ENCODE results near the gene CUL1. TPM values are rescaled to one million over a fixed set of nuclear protein-coding genes. Genes with fewer than 3 reads are reported as not detected.

CUL1 gene
- polyA plus RNA-seq, 3 donors, result 59.9 to 61.3 (median 60.9) TPM

- no peak for DNase-seq (ENCODE audit: low read depth in 3 of 3, low spot score in 2 of 3)
Measured at GRCh38 chr7:148835854-148836253, 137.2 kb downstream of the CUL1 start.

GRCh38 chr7:148838905-148839304, 140.2 kb downstream of the CUL1 start:
- DNase-seq (ENCODE audit: low read depth in 3 of 3, low spot score in 2 of 3), result no peak

- no peak for DNase-seq (ENCODE audit: low read depth in 3 of 3, low spot score in 2 of 3)
Measured at GRCh38 chr7:148847815-148848734, 149.4 kb downstream of the CUL1 start.

GRCh38 chr7:148849393-148850098, 150.8 kb downstream of the CUL1 start:
- DNase-seq (ENCODE audit: low read depth in 3 of 3, low spot score in 2 of 3), result no peak

- no peak for DNase-seq (ENCODE audit: low read depth in 3 of 3, low spot score in 2 of 3)
Measured at GRCh38 chr7:148850564-148850963, 151.9 kb downstream of the CUL1 start.

Other genes with a start within 250 kb of the CUL1 start
- gene C7orf33, start 108.1 kb upstream of the CUL1 start, polyA plus RNA-seq (ENCODE audit: insufficient read length in 3 of 3), result not detected
- gene EZH2, start 185.4 kb downstream of the CUL1 start, polyA plus RNA-seq (ENCODE audit: insufficient read length in 3 of 3), result 10 to 100 TPM; 35.2 to 39.1 (median 37.7) TPM